GM12892 (cell line): ENCODE results near the gene PARVB.

Experiments
- POLR2A ChIP-seq: IDR thresholded peaks from 2 replicates; pipeline ENCODE4 v1.6.1; 2011; ENCODE audit warnings: low read depth, low read length, control low read depth
- POLR2AphosphoS5 ChIP-seq: IDR thresholded peaks from 2 replicates; pipeline ENCODE4 v1.6.1; 2011; ENCODE audit warnings: low read depth, low read length, control low read depth
- TAF1 ChIP-seq: IDR thresholded peaks from 2 replicates; pipeline ENCODE4 v1.6.1; 2011; ENCODE audit warnings: low read depth, mild to moderate bottlenecking, control low read depth, low read length, borderline replicate concordance

DNA sequence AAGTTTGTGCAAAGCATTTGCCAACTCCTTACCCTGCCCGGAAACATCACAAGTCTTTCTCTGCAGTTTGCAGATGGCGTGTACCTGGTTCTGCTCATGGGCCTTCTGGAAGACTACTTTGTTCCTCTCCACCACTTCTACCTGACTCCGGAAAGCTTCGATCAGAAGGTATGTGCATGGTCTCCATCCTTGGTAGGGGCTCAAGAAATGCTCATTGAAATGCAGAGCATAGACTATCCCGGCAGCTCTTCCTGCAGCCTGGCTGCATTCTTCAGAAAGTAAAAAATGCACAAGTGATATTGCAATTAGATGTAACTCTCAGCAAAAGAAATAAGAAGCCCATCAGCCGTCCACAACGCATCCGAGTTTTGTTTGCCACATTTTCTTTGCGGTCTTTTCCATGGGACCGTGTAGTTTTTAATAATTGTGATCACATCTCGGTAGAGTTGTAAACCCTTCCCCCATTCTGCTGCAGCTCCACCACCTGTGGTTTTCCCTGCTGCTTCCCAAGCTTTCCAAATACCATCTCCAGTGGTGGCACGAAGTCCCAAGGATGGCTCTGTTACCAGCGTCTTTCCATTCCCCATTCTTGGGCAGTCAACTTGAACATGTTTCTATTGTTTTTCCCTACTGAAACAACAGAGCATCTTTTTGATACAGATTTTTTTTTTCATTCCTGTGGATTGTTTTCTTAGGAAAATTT, 134.0 kb downstream of the PARVB start:
- no peak for TF ChIP-seq POLR2A
- no peak for TF ChIP-seq POLR2AphosphoS5
- TF ChIP-seq TAF1, result no peak
